Eye (tissue), 1 donor: ENCODE measurements around the gene ACSS3.
"Not testable (repeated sequence)": the region's sequence is repeated elsewhere in the genome, so short reads cannot be mapped to it uniquely, and the experiment has no call there.

ENCODE experiments used
- DNase-seq: peaks from one replicate; pipeline ENCODE4 v3.0.0-alpha.2; 2015

ACSS3 gene, protein sequence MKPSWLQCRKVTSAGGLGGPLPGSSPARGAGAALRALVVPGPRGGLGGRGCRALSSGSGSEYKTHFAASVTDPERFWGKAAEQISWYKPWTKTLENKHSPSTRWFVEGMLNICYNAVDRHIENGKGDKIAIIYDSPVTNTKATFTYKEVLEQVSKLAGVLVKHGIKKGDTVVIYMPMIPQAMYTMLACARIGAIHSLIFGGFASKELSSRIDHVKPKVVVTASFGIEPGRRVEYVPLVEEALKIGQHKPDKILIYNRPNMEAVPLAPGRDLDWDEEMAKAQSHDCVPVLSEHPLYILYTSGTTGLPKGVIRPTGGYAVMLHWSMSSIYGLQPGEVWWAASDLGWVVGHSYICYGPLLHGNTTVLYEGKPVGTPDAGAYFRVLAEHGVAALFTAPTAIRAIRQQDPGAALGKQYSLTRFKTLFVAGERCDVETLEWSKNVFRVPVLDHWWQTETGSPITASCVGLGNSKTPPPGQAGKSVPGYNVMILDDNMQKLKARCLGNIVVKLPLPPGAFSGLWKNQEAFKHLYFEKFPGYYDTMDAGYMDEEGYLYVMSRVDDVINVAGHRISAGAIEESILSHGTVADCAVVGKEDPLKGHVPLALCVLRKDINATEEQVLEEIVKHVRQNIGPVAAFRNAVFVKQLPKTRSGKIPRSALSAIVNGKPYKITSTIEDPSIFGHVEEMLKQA

GRCh38 chr12:81077686-81078441 is at the start of gene ACSS3:
Gene ACSS3, plus strand, starts transcription at chr12:81078079. Its CDS starts 42 bp downstream, at chr12:81078121.
- peak; percentile 87 for DNase-seq

DNA sequence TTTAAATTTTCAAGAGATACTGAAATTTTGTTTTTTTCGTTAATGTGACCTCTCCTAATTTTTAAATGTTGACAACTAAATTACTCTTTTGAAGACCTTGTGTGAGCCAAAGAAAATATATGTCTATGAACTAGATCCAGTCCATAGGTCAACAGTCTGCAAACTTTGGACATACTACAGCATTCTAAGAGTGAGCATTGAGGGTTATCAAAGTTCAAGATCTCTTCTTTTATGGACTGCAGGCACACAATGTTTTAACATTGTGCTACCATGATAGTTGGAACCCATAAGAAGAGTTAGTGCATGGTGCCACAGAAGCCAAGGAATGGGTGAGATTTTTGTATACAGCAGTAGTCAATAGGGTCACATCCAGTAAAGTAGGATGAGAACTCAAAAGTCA is 43.0 kb upstream of the ACSS3 start:
- no peak for DNase-seq

DNA sequence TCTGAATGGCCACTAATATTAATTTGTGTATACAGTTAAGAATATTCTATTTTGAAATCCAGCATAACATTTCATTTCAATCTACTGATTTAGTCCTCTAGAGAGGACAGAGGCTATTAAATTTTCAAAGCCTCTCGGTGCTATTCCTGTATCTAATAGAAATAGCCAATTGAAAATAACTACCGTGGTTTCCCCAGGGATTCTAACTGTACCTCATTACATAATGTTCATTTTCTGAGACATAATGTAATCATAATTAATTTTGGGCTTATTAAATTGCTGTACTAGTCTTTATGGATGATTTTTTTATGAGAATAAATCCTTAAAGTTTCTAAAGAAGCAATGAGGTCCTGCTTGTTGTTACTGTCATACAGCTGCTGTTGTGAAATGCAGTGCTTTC is 38.6 kb upstream of the ACSS3 start:
- peak; percentile 10 for DNase-seq

DNA sequence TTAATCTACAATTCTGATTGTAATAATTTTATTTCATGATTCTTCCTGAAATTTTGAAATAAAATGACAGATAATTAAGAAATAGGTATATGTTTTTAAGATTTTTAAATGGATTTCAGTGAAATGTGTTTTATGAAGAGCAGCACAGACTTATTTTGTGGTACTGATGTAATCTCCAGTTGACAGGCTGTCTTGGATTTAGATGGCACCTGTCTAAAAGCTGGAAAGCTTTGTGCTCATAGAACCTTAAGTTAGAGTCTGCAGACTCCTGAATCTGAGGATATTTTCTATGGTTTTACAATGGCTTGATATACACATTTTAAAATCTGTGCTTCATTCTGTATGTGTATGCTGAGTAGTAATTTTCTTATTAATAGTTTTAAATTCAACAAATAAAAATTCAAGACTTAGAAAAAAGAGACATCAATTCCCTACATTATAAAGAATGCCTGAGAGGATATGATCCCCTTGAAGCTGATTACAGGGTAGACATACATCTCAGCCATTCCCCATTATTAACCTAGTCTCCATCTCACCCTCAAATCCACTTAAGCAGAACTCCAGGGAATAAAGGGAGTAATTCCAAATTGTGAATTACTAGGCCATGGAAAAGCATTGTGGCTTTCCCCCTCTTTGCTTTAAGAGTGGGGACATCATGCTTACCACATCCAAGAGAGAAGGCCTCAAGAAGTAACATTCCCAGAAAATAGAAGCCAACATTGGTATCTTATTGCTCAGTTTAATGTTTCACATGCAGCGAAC is 33.7 kb upstream of the ACSS3 start:
- DNase-seq = no peak

GRCh38 chr12:81064971-81065370 is 12.9 kb upstream of the ACSS3 start:
- DNase-seq = not testable (repeated sequence)

DNA sequence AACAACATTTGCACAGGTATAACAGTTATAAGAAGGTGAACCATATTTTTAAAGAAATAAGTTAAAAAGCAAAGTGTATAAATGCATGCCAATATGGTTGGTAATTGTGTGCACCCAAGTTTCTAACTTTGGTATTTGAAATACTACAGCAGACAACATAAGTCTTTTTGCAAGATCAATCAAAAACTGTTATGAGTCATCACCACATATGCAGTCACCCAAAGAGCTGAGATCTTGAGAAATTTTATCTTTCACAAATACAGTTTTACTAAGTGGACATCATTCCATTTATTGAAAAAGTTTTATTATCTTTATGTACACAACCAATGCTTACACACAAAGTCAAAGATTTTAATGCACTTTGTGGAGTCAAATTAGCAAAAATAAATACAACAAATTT is 7.0 kb upstream of the ACSS3 start:
- no peak for DNase-seq

GRCh38 chr12:81075539-81075938 is 2.3 kb upstream of the ACSS3 start:
- DNase-seq = no peak

GRCh38 chr12:81077329-81077685 is 572 bp upstream of the ACSS3 start:
- no peak for DNase-seq

GRCh38 chr12:81078469-81079196 is 754 bp downstream of the ACSS3 start:
- DNase-seq = peak; percentile 55

DNA sequence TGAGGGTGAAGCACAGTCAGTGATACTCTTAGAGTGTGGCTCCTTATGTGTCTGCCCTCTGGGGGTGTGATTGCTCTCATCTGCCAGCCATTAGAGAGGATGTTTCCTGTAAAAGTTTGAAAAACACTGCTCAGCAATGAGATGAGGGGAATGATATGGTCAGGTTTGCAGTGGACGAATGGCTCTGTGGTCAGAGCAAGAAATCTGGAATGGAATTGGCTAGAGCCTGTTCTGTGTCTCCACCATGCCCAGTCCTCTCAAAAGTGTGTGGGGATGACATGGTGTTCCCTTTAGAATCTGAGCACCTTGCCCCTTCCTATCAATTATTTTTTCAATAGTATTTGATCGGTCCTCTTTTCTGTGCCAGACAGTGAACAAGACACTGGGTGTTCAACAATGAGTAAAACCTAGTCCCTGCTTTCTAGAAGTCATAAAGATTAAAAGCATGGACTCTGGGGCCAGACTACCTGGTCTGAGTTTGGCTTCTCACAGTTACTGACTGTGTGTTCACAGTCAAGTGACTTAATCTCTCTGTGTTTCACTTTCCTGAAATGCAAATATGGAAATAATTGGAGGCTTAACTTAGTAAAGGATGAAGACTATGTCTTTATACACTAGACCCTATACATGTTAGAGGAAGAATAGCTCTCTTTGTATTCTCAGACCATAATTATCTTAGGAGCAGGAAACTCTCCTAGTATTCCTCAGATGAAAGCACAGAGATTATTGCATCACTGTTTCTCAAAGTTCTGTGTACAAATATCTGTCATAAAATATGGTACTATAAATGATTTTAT is 1.6 kb downstream of the ACSS3 start:
- no peak for DNase-seq

- DNase-seq = no peak
These were observed 2.6 kb downstream of the ACSS3 start for GRCh38 chr12:81080431-81080983.

- no peak for DNase-seq
These were observed 3.8 kb downstream of the ACSS3 start for GRCh38 chr12:81081726-81082125.

DNA sequence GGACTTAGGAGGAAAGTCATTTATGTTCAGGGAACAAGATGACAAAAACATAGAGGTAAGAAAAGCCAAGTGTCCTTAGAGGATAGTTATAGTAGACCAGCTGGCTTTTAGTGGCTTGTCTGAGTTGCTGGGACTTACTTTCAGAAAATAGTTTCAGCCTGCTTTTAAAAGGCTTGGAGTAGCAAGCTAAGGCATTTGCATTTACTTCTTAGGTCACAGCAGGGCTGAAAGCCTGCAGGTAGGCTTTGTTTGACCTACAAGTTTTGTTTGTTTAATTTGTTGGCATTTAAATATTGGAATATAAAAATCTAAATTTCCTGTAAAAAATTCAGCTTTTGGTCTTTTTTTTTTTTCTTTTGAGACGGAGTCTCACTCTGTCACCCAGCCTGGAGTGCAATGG is 5.1 kb downstream of the ACSS3 start:
- DNase-seq = no peak

DNA sequence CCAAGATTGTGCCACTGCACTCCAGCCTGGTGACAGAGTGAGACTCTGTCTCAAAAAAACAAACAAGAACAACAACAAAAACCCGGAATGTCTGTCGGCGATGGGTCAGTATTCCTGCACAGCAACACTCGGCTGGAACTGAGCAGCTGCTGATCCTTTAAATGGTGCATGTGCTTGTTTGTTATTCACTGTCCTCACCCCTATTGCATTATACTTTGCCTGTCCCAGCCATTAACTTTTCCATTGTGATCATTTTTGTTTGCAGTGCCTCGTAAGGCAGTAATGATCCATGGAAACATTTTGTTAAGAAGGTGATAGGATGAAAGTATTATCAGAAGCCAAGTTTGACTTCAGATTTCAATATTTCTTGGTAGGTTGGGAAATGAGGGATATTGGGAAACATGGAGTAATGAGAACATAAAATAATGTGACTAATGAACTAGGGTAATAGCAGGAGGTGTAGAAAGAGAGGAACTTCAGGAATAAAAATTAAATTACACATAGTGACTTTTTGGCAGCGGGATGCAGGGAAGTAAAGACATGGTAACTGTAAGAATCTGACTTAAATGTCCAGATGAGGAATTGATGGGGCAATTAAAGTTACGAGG is 6.1 kb downstream of the ACSS3 start:
- no peak for DNase-seq

GRCh38 chr12:81084811-81085350 is 7.0 kb downstream of the ACSS3 start:
- no peak for DNase-seq

DNA sequence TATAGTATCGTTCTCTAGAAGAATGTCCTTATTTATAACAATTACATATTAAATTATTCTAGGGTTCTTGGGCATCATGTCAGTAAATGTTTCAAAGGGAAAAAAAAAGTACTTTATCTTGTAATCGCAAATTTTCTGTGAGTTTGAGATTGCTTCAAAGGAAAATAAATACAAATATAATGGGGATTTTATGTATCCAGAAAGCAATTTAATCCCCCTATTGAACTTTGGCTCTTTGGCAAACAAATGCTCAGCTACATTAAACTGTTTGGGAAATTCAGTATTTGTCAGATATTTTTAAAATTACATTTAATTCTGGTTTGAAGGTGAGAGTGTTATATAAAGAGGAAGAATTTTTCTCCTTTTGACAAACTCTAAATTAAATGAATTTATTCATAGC is 8.0 kb downstream of the ACSS3 start:
- no peak for DNase-seq

GRCh38 chr12:81086342-81086741 is 8.5 kb downstream of the ACSS3 start:
- DNase-seq = peak; percentile 47

DNA sequence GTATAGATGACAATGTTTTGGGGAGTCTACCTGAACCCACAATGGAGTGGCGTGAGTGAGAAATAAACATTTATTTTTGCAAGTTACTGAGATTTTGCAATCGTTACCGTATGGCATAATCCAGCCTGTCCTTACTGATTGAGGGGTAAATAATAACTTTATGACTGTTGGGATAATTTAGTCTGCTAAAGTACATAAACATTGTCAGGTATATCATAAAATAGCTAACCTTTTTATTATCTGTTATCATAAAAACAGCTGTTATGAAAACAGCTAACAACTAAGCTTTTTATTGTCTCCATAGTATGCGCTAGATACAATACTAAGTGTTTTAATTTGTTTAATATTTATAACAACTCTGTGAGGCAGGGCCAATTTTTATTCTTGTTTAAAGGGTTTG is 10.3 kb downstream of the ACSS3 start:
- DNase-seq = no peak

- DNase-seq = no peak
These were observed 11.5 kb downstream of the ACSS3 start for GRCh38 chr12:81089412-81089811.

- DNase-seq = no peak
These were observed 14.2 kb downstream of the ACSS3 start for GRCh38 chr12:81092053-81092452.
